Pons (tissue), 1 donor: ENCODE measurements around the gene ATXN7L1.
A peak's percentile ranks its signal among the peaks of the same experiment; 100 is the strongest.
"Not testable (repeated sequence)": the region's sequence is repeated elsewhere in the genome, so short reads cannot be mapped to it uniquely, and the experiment has no call there.

ENCODE experiments used
- DNase-seq: peaks from one replicate; pipeline ENCODE4 v3.0.0-alpha.2; 2016; ENCODE audit warnings: low spot score

ATXN7L1 gene

GRCh38 chr7:105860793-105861192 lies 15.6 kb downstream of the ATXN7L1 start:
- DNase-seq = no peak

DNA sequence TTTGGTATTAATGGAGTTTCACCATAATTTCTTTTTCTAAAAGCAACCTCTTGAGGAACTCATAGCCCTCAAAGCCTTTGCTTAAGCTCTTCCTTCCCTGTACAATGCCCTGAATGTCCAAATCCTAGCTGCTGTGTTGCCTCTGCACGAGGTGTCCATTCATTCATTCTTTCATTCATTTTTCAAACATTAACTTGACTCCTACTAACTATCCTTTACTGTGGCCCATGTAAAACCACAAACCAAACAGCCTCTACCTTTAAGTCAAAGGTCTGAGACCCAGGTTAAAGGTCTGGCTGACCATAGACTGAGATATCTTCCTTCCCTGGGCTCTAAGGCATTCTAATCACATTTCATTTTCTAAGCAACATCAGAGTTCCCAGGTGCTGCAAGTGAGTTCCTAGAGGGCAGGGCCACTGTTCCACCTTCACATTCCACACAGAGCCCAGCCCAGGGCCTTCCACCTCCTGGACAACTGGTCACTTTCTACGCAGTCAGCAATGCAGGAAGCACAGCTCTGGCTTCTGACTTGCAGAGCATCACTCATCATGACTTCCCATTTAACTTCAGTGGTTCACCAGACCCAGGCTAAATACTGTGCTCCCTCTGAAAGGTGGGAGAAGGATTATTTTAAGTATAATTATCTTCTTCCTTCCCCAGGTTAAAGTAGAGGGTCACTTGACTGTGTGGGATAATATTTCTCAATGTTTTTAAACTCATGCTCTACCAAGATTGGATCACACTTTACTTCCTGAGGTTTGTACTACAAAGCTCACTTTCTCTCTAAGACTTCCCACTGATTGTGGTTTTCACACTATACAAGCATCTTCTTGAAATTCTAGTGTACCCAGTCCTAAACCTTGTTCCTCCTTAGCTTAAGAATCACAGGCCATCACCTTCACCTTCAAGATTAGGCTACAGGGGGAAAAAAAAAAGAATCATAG lies 19.1 kb downstream of the ATXN7L1 start:
- DNase-seq = no peak

- peak; percentile 22 for DNase-seq
These were observed 21.9 kb downstream of the ATXN7L1 start for GRCh38 chr7:105854498-105854897.

DNA sequence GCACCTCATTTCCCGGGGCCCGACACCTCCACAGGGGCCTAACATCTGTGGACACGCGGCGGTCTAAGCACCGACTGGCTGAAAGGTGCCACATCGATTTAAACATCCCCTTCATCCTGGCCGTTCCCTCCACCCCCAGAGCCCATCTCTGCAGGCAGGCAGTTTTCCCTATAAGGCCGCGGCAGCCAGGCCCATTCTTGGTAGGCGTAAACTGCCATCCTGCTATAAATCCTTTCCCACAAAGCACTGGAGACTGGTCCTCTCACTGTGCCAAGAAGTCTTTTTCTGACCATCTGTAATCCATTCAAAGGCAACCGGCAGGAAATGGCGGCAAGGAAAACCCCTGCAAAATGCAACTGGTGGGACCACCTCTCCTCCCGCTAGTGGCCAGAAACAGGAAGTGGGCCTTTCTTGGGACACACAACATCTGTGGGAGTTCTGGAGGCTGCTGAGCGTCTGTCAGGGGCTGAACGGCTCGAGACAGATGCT lies 22.4 kb downstream of the ATXN7L1 start:
- DNase-seq = no peak

GRCh38 chr7:105851064-105851463 lies 25.3 kb downstream of the ATXN7L1 start:
- no peak for DNase-seq

- no peak for DNase-seq
These were observed 27.1 kb downstream of the ATXN7L1 start for GRCh38 chr7:105849122-105849855.

- DNase-seq = no peak
These were observed 30.0 kb downstream of the ATXN7L1 start for GRCh38 chr7:105846404-105846803.

GRCh38 chr7:105844681-105845080 lies 31.7 kb downstream of the ATXN7L1 start:
- not testable (repeated sequence) for DNase-seq

DNA sequence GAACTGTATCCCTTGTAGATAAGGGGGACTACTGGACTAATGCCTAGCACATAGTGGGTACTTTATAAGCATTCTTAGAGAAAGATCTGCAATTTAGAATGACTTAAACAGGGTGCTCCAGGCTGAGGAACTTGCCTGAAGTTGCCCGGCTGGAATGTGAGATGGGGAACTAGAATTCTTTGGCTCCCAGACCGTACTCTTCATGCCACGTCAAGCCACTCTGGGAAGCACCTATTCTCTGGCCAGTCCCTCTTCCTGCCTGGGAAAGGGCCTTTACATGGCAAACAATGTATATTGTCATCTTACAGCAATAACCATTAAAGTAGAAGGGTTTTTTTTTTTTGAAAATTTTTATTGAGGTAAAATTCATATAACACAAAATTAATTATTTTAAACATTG lies 34.5 kb downstream of the ATXN7L1 start:
- no peak for DNase-seq

DNA sequence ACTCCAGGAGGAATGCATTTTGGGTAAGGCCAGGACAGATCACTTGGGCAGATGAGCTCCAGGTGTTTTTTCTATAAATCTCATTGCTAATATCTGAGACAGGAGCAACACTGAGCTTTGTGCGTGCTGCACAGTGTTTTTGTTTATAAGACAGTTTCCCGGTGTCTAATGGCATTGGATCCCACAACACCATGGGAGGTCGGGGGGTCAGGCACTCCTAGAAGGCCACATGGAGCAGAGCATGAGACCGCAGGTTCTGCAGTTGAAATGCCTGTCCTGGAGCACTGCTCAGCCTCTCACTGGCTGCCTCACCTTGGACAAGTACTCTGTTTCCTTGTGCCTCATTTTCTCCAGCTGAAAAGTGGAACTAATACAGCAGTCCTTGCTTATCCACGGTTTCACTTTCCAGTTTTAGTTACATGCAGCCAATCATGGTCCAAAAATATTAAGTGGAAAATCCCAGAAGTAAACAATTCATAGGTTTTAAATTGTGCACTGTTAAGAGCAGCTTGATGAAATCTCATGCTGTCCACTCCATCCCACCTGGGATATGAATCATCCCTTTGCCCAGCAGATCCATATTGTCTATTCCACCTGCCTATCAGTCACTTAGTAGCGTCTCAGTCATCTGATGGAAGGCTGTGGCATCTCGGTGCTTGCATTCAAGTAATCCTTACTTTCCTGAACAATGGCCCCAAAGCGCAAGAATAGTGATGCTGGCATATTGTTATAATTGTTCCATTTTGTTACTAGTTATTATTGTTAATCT lies 35.2 kb downstream of the ATXN7L1 start:
- DNase-seq = no peak

- DNase-seq = no peak
These were observed 37.1 kb downstream of the ATXN7L1 start for GRCh38 chr7:105839266-105839665.

DNA sequence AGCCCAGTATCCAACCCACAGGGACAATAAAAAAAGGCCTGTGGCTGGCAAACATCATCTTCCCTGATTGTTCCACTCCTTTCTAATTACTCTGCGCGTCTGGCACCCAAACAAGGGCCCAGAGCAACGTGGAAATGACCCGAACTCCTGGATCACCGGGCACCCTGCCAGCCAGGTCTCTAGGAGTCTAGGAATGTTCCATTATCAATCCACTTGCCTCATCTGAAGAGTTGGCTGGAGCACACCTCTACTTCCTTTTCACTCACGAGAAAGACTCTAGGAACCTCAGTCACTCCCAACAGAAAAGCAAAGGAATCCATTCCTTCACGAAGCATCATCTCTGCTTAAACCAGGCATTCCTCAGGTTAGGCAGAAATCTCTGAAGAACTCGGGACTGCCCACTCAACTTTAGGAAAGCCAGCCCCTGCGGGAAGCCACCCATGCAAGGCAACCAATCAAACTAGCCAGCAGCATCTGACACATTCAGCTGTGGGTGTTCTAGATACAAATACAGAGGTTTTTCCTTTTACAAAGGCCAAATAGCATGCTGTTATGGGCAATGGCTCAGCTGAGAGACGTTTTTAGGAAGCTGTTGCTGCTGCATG lies 37.7 kb downstream of the ATXN7L1 start:
- DNase-seq = no peak

- DNase-seq = peak; percentile 53
These were observed 38.4 kb downstream of the ATXN7L1 start for GRCh38 chr7:105837765-105838626.

DNA sequence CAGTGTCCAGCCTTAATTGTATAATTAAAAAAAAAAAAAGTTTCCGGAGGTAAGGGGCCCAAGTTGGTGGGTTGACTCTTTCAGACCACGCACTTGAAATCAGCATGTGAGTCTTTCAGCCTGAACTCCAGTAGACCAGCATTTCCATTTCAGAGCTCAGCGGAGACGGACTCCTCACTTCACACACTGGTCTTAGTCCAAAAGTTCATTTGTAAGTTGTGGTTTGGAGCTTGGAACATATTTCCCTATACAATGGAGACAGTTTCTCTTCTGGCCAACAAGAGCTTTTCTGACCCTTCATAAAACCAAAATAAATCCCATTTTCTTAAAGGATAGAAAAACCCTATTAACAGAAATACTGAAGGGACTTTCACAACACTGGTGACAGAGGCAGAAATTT lies 41.0 kb downstream of the ATXN7L1 start:
- DNase-seq = no peak

DNA sequence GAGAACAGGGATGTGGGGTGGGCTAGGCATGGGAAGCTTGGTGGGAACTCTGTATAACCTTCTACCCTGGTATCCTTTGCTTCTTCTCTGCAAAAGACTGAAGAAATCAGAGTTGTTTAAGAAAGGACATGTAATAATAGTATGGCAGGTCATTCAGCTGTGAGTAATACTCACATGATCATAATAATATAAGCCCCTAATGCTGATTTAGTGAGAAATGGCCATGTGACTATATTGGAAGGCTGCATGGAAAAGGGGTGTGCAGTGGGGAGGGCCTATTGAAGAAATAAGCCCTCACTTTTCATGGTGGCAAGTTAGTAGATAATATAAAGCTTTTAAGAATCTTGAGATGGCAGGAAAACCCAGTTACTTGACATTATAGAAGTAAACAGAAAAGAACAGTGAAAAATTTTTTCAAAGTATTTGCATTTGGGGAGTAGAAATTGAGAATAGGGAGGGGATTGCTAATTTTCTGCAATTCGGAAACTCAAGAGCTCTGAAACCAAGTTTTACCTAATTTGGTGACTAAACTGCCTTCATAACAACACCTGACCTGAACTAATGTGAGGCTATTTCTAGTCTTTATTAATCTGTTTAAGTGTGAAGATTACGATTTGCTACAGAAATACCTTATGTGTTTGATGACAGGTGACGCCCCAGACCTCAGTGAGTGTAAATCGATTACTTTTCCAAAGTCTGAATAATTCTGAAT lies 44.4 kb downstream of the ATXN7L1 start:
- no peak for DNase-seq

DNA sequence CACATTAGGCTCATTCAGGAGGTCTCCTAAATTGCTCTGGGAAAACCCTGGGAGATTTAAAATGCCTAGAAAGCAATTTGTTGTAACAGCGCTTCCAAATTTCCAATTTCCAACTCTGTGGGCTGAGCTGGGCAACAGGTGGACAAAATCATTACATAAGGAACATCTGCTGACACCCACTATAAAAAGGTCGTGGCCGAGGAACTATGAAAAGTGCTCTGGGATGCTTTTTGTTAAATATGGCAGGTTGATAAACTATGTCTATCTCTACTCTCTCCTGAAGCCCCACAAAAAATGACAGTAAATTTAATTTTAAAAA lies 45.1 kb downstream of the ATXN7L1 start:
- no peak for DNase-seq

DNA sequence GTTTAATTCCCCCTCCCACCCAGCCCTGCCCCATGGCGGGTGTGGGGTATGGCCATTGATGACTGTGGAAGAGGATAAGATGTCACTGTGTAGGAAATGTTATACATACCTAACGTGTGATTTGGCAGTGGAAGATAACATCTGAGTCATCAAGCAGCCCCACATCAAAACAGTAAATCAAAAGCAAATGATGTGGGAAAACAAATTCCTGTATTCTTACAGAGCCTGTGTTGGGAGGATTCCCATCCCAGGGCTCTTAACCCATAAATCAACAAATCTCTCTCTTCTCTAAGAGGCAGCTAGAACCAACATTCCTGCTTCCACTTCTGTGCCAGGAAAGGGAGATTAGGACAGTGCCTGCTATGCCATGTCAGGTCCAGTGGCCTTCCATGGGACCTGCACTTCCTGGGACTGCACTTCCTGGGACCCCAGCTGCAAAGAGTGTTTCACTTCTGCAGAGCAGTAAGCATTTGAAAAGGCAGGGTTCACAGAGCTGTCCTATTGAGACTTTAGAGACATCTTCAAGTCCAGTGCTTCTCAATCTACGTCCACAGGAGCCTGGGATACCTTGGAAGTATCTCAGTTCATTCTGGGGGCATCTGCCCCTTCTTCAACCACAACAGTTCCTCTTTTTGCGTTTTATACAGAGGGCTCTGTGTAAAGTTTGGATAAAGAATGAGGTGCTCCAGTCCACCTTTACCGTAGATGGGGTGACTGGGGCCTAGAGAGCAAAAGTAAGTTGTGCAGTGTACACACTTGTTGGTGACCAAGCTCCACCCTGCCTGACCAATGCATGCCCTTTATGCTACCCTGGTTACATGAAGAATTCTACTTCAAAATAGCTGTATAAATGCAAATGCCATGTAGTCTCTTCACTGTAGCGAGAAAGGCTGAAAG lies 45.7 kb downstream of the ATXN7L1 start:
- DNase-seq = no peak

- DNase-seq = no peak
These were observed 46.6 kb downstream of the ATXN7L1 start for GRCh38 chr7:105829681-105830322.

DNA sequence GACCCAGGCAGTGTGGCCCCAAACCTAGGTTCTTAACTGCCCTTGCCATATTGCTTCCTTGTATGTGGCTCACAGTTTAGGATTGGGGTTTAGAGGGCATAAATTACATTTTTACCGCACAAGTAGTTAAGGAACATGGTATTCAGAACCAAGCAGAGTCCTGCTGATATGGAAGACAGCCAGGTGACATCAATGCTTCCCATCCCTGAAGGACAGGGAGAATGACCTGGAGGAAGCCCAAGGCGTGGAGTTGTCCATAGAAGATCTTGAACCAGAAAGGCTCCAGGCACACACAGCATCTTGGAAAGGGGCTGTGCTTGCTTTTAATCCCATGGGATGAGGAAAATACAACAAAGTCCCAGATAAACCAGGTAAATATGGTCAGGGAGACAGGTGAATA lies 48.3 kb downstream of the ATXN7L1 start:
- DNase-seq = no peak
